BJ (cell line): ENCODE data around the gene SYNDIG1L. TPM values are rescaled to one million over a fixed set of nuclear protein-coding genes. Genes with fewer than 3 reads are reported as not detected.
"Not testable (repeated sequence)": the region's sequence is repeated elsewhere in the genome, so short reads cannot be mapped to it uniquely, and the experiment has no call there.

Experiments used
- CTCF ChIA-PET: fragments of 350-600 bp; formaldehyde crosslinking; extraction: SDS; loops from one replicate; lab custom pipeline; 2021; ENCODE audit warnings: antibody characterized with exemption, inconsistent platforms; lab: Yijun Ruan, JAX
- POLR2A ChIA-PET: fragments of 300-600 bp; sonication (Branson Sonifier 250); formaldehyde crosslinking; extraction: SDS; loops from one replicate; lab custom pipeline; 2021; ENCODE audit warnings: antibody characterized with exemption; lab: Charles Lee
- DNase-seq: peaks from one replicate; pipeline ENCODE4 v3.0.0-alpha.2; 2011; ENCODE audit warnings: low read depth
- H3K27me3 ChIP-seq: 2 replicates; pipeline ENCODE4 v1.6.0; 2011; ENCODE audit warnings: low read length; ENCODE audit not compliant: control insufficient read depth, insufficient read depth
- H3K36me3 ChIP-seq: 2 replicates; pipeline ENCODE4 v1.5.1; 2011; ENCODE audit warnings: low read length; ENCODE audit not compliant: control insufficient read depth, insufficient read depth
- H3K4me3 ChIP-seq: 2 replicates; pipeline ENCODE4 v1.5.1; 2011; ENCODE audit warnings: low read depth, mild to moderate bottlenecking, control low read depth, low read length
- CTCF ChIP-seq: IDR thresholded peaks from 2 replicates; pipeline ENCODE4 v1.5.1; 2011; ENCODE audit warnings: low read depth, mild to moderate bottlenecking, control low read depth, inconsistent platforms, low read length, moderate library complexity; ENCODE audit not compliant: insufficient read depth
- polyA plus RNA-seq: library from polyadenylated mRNA; depleted of rRNA; stranded (reverse); fragments of >200 nt; gene quantifications from 2 replicates; pipeline ENCODE4 v1.2.3, GENCODE V29; 2011

Gene SYNDIG1L
- polyA plus RNA-seq, 1 experiment, result not detected

GRCh38 chr14:74392616-74393570 lies 33.1 kb downstream of the SYNDIG1L start:
- no peak for DNase-seq
- H3K27me3 ChIP-seq, result peaks cover 17% of the 10 kb centered on the region
- POLR2A ChIA-PET, result no interaction called here
- H3K4me3 ChIP-seq, result no peak overlapping the region
- H3K36me3 ChIP-seq, result no peaks in the 10 kb centered on the region
- CTCF ChIA-PET, result interaction anchor here (0.7 kb wide), 1 partner anchor 32 kb away, joined by 4 read pairs; no protein-coding TSS in a partner anchor
- no peak for TF ChIP-seq CTCF

GRCh38 chr14:74391479-74391878 lies 34.5 kb downstream of the SYNDIG1L start:
- ChIA-PET POLR2A (no interaction called here), CTCF (interaction anchor here (1.0 kb wide), 1 partner anchor 9 kb away, joined by 3 read pairs; no protein-coding TSS in a partner anchor)
- no peak for DNase-seq
- TF ChIP-seq CTCF, result no peak
- no peaks in the 10 kb centered on the region for H3K36me3 ChIP-seq
- no peak overlapping the region for H3K4me3 ChIP-seq
- peaks cover 15% of the 10 kb centered on the region for H3K27me3 ChIP-seq

GRCh38 chr14:74390505-74390904 lies 35.5 kb downstream of the SYNDIG1L start:
- POLR2A ChIA-PET, result not testable (repeated sequence)

GRCh38 chr14:74389980-74390379 lies 36.0 kb downstream of the SYNDIG1L start:
- no peaks in the 10 kb centered on the region for H3K36me3 ChIP-seq
- TF ChIP-seq CTCF, result no peak
- peaks cover 11% of the 10 kb centered on the region for H3K27me3 ChIP-seq
- CTCF ChIA-PET, result interaction anchor here (0.6 kb wide), 1 partner anchor 45 kb away, joined by 3 read pairs; no protein-coding TSS in a partner anchor
- H3K4me3 ChIP-seq, result no peak overlapping the region
- no peak for DNase-seq
- POLR2A ChIA-PET, result no interaction called here

More at GRCh38 chr14:74390505-74390904, 35.5 kb downstream of the SYNDIG1L start:
- DNase-seq, H3K4me3 ChIP-seq, H3K36me3 ChIP-seq: not testable (repeated sequence)
- peaks cover 11% of the 10 kb centered on the region for H3K27me3 ChIP-seq
- CTCF ChIA-PET, result interaction anchor here (0.6 kb wide), 1 partner anchor 44 kb away, joined by 3 read pairs; no protein-coding TSS in a partner anchor

GRCh38 chr14:74382231-74382630 lies 43.8 kb downstream of the SYNDIG1L start:
- ChIA-PET CTCF (no interaction called here), POLR2A (no interaction called here)
- no peak overlapping the region for H3K4me3 ChIP-seq
- TF ChIP-seq CTCF, result no peak
- no peak for DNase-seq
- no peaks in the 10 kb centered on the region for H3K36me3 ChIP-seq
- peaks cover 3% of the 10 kb centered on the region; the same call in 1 of the 2 replicates for H3K27me3 ChIP-seq

GRCh38 chr14:74381571-74381970 lies 44.4 kb downstream of the SYNDIG1L start:
- H3K27me3 ChIP-seq, POLR2A ChIA-PET, CTCF ChIA-PET, H3K4me3 ChIP-seq, H3K36me3 ChIP-seq, DNase-seq: not testable (repeated sequence)
